OCI-LY7 (cell line): ENCODE results near the gene PRR5L.

Experiments used
- EZH2phosphoT487 ChIP-seq: fragments of 200-600 bp; sonication (generic); IDR thresholded peaks from 2 replicates; pipeline ENCODE4 v1.6.1; 2018; ENCODE audit warnings: low read depth, borderline replicate concordance, mild to moderate bottlenecking, mixed run types, antibody characterized with exemption, low read length, moderate library complexity, mixed read lengths
- TF ChIP-seq, protein P1 (sequence below): fragments of 200-600 bp; sonication (generic); conservative IDR thresholded peaks from 2 replicates; pipeline ENCODE4 v1.5.1; 2014; ENCODE audit warnings: mild to moderate bottlenecking, antibody characterized with exemption, low read length, moderate library complexity, mixed read lengths

DNA sequence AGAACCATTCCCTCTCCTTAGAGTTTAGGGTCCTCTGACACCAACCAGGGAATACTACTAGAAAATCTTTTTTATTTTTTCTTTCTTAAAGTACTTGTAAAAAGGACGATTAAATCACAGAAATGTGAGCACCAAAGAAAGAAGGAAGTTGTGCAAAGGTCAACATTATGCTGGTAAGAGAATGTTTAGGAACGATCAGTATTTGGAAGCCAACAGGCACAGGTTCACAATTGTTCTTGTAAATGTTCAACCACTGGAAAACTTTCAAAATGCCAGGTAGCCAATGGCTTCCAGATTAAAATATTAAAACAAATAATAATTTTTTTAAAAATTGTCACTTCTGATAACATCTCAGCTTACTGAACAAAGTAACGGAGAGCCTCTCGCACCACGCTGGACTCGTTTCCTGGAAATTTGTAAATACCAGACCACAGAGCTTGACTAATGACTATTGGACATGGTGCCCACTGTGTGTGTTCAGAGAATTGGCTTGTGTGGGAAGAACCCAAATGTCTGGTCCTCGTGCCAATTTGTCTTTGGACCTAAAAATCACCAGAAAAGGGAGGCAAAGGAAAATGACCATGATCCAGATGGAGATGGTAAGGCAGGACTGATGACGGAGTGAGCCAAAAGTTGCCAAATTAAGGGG lies 27.6 kb upstream of the PRR5L start:
- TF ChIP-seq, protein P1, sequence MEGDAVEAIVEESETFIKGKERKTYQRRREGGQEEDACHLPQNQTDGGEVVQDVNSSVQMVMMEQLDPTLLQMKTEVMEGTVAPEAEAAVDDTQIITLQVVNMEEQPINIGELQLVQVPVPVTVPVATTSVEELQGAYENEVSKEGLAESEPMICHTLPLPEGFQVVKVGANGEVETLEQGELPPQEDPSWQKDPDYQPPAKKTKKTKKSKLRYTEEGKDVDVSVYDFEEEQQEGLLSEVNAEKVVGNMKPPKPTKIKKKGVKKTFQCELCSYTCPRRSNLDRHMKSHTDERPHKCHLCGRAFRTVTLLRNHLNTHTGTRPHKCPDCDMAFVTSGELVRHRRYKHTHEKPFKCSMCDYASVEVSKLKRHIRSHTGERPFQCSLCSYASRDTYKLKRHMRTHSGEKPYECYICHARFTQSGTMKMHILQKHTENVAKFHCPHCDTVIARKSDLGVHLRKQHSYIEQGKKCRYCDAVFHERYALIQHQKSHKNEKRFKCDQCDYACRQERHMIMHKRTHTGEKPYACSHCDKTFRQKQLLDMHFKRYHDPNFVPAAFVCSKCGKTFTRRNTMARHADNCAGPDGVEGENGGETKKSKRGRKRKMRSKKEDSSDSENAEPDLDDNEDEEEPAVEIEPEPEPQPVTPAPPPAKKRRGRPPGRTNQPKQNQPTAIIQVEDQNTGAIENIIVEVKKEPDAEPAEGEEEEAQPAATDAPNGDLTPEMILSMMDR: no peak
- no peak for TF ChIP-seq EZH2phosphoT487
